Left lung (tissue), 10 donors: ENCODE data around the gene PTDSS2. TPM values are rescaled to one million over a fixed set of nuclear protein-coding genes. Genes with fewer than 3 reads are reported as not detected.
A peak's percentile ranks its signal among the peaks of the same experiment; 100 is the strongest.

ENCODE experiments used
- ATAC-seq: fragments of 200-7000 bp; cut with Tn5 transposase; one replicate; pipeline ENCODE4 v1.9.1; 2020; ENCODE audit warnings: moderate library complexity
- DNase-seq, 4 donors: peaks; one replicate each; pipeline ENCODE4 v3.0.0-alpha.2; 2013 to 2020
- H3K27ac ChIP-seq, 2 donors: fragments of 200-600 bp; sonication (generic) in 1 of 2; one replicate each; pipeline versions ENCODE4 v1.5.0 to v1.8.0; 2020 to 2021
- H3K27me3 ChIP-seq, 2 donors: fragments of 200-600 bp; sonication (generic) in 1 of 2; one replicate each; pipeline versions ENCODE4 v1.5.0 to v1.8.0; 2020 to 2021
- H3K36me3 ChIP-seq, 2 donors: fragments of 200-600 bp; sonication (generic) in 1 of 2; one replicate each; pipeline versions ENCODE4 v1.5.0 to v1.8.0; 2020 to 2021
- H3K4me1 ChIP-seq, 2 donors: fragments of 200-600 bp; one replicate each; pipeline ENCODE4 v1.8.0; 2021
- H3K4me3 ChIP-seq, 2 donors: fragments of 200-600 bp; sonication (generic) in 1 of 2; one replicate each; pipeline versions ENCODE4 v1.5.0 to v1.8.0; 2020 to 2021; ENCODE audit warnings: mild to moderate bottlenecking in 1 of 2
- H3K9me3 ChIP-seq, 2 donors: fragments of 200-600 bp; sonication (generic) in 1 of 2; one replicate each; pipeline versions ENCODE4 v1.5.0 to v1.8.0; 2020 to 2021
- CTCF ChIP-seq, 2 donors: fragments of 200-600 bp; sonication (generic) in 1 of 2; IDR thresholded peaks; one replicate each; pipeline versions ENCODE4 v1.5.0 to v1.8.0; 2021; ENCODE audit warnings: antibody characterized with exemption in 2 of 2
- intact Hi-C, 2 donors: fragments of 100-400 bp; cut with DNase I; formaldehyde crosslinking; loops; one replicate each; pipeline versions ENCODE4 v1.11.2 to v1.14.2; 2022
- polyA plus RNA-seq, 6 donors: library from polyadenylated mRNA; unstranded; fragments of 120-200 nt; gene quantifications; one replicate each; pipeline ENCODE4 v1.2.1, GENCODE V29; 2013; ENCODE audit not compliant: insufficient read length in 6 of 6
- total RNA-seq, 2 donors: library from RNA; stranded (reverse); fragmentation: NEBNext Ultra II Directional; extraction: Animal tissue kit (Norgen Biotek cat#: 25700); gene quantifications; one replicate each; pipeline ENCODE4 v1.2.1, GENCODE V29; 2021
- donor health status: DM: no; HTN: yes; CAD: no.
- donor health status: DM: no; HTN: no; CAD: no.

PTDSS2 gene
- total and polyA plus RNA-seq, 8 donors: 21.5 to 30.3 (median 25.7) TPM

- peak in 1 of 4 donors; percentile 50 for DNase-seq
- TF ChIP-seq CTCF (IDR thresholded peaks at IDR 0.05): no peak
- Histone ChIP-seq H3K27ac (peak overlapping the region; percentile 1 to 30), H3K36me3 (no peaks in the 10 kb centered on the region), H3K9me3 (no peaks in the 10 kb centered on the region), H3K4me1 (peaks cover 6 to 34% of the 10 kb centered on the region in 2 donors), H3K27me3 (peaks cover 0 to 37% of the 10 kb centered on the region in 2 donors), H3K4me3 (no peak overlapping the region)
- intact Hi-C loops: no loop called here
- ATAC-seq: no peak
Measured at GRCh38 chr11:443542-444199, 6.4 kb upstream of the PTDSS2 start.

- Histone ChIP-seq H3K27me3 (peaks cover 0 to 37% of the 10 kb centered on the region in 2 donors), H3K36me3 (no peaks in the 10 kb centered on the region), H3K4me1 (peaks cover 13 to 43% of the 10 kb centered on the region in 2 donors), H3K27ac (peak overlapping the region; percentile 1 to 30), H3K9me3 (no peaks in the 10 kb centered on the region), H3K4me3 (no peak overlapping the region)
- ATAC-seq (peak; percentile 28), DNase-seq (peak in 3 of 4 donors; percentile 61 to 71 (median 62))
- intact Hi-C loops: no loop called here
- TF ChIP-seq CTCF (IDR thresholded peaks at IDR 0.05): no peak
Measured at GRCh38 chr11:444396-445144, 5.5 kb upstream of the PTDSS2 start.

- Histone ChIP-seq H3K27ac (no peak overlapping the region), H3K27me3 (peaks cover 0 to 28% of the 10 kb centered on the region in 2 donors), H3K4me1 (peaks cover 16 to 45% of the 10 kb centered on the region in 2 donors), H3K36me3 (no peaks in the 10 kb centered on the region), H3K9me3 (no peaks in the 10 kb centered on the region), H3K4me3 (no peak overlapping the region)
- no peak for ATAC-seq
- TF ChIP-seq CTCF (IDR thresholded peaks at IDR 0.05): no peak
- intact Hi-C loops: no loop called here
- peak in 1 of 4 donors; percentile 65 for DNase-seq
Measured at GRCh38 chr11:445765-446588, 4.1 kb upstream of the PTDSS2 start.

GRCh38 chr11:446891-447290 lies 3.2 kb upstream of the PTDSS2 start:
- H3K4me3 ChIP-seq: no peak overlapping the region
- H3K9me3 ChIP-seq: no peaks in the 10 kb centered on the region
- peaks cover 0 to 19% of the 10 kb centered on the region in 2 donors for H3K27me3 ChIP-seq
- no peak for ATAC-seq
- TF ChIP-seq CTCF (IDR thresholded peaks at IDR 0.05): no peak
- H3K36me3 ChIP-seq: no peaks in the 10 kb centered on the region
- H3K4me1 ChIP-seq: peaks cover 23 to 45% of the 10 kb centered on the region in 2 donors
- intact Hi-C loops: no loop called here
- DNase-seq: peak in 1 of 4 donors; percentile 60
- no peak overlapping the region for H3K27ac ChIP-seq
